Pancreas (tissue), 10 donors: Measurements from ENCODE around the gene AADAT. TPM values are rescaled to one million over a fixed set of nuclear protein-coding genes. Genes with fewer than 3 reads are reported as not detected.

Experiments
- ATAC-seq, 4 donors: fragments of 200-7000 bp; cut with Tn5 transposase; one replicate each; pipeline versions ENCODE4 v1.8.0 to v1.9.1; 2020; ENCODE audit warnings: mild to moderate bottlenecking in 4 of 4, moderate library complexity in 4 of 4
- DNase-seq, 6 donors: peaks; one replicate each; pipeline ENCODE4 v3.0.0-alpha.2; 2020
- FAIRE-seq: peaks from 2 replicates; lab custom pipeline; 2012; peaks lifted over from hg19 to GRCh38; lab: Jason Lieb, UNC
- H3K27ac ChIP-seq, 4 donors: fragments of 200-600 bp; sonication (generic); 1 replicate in 3 of 4; 2 replicates in 1 of 4; pipeline versions ENCODE4 v1.5.0 to v1.8.0; 2020
- H3K27me3 ChIP-seq, 4 donors: fragments of 200-600 bp; one replicate each; pipeline ENCODE4 v1.8.0; 2021
- H3K36me3 ChIP-seq, 3 donors: fragments of 200-600 bp; sonication (generic) in 1 of 3; one replicate each; pipeline versions ENCODE4 v1.5.0 to v1.8.0; 2020 to 2021
- H3K4me1 ChIP-seq, 3 donors: fragments of 200-600 bp; one replicate each; pipeline ENCODE4 v1.8.0; 2021
- H3K4me3 ChIP-seq, 4 donors: fragments of 200-600 bp; sonication (generic) in 2 of 4; one replicate each; pipeline versions ENCODE4 v1.5.0 to v1.8.0; 2020 to 2021
- H3K9me3 ChIP-seq, 4 donors: fragments of 200-600 bp; one replicate each; pipeline ENCODE4 v1.8.0; 2021
- WGBS, 2 donors: extraction: QIAGEN DNeasy Blood & Tissue Kit; methylation state at CpG; one replicate each; pipeline ENCODE4 v1.1.7; 2013; 5-methylcytosine and 5-hydroxymethylcytosine counted together
- intact Hi-C, 3 donors: fragments of 100-400 bp; cut with DNase I; formaldehyde crosslinking; loops; one replicate each; pipeline versions ENCODE4 v1.11.1 to v1.14.2; 2022
- polyA plus RNA-seq, 2 donors: library from polyadenylated mRNA; stranded (reverse); fragments of 200-250 nt; gene quantifications; one replicate each; pipeline ENCODE4 v1.2.3, GENCODE V29; 2013
- total RNA-seq, 6 donors: library from RNA; stranded (reverse); fragmentation: NEBNext Ultra II Directional in 4 of 6; extraction: Animal tissue kit (Norgen Biotek cat#: 25700) in 4 of 6; gene quantifications; one replicate each; pipeline versions ENCODE4 v1.2.1 to v1.2.4, GENCODE V29; 2021 to 2023
- TF ChIP-seq, protein P1 (sequence below), 4 donors: fragments of 200-600 bp; sonication (generic) in 3 of 4; IDR thresholded peaks; one replicate each; pipeline versions ENCODE4 v1.5.0 to v1.8.0; 2021; ENCODE audit warnings: antibody characterized with exemption in 4 of 4
- donor health status: healthy with polysubstance abuse.
- donor health status: DM: no; HTN: no; CAD: no; lungs with moderate emphysema.
- donor health status: DM: no; HTN: no; CAD: no.
- donor health status: control.
- donor health status: control.
- donor health status: Bipolar disorder and iron deficiency.
- donor health status: DM: yes; HTN: yes; CAD: no.
- donor health status: DM: no; HTN: no; CAD: no.
- donor health status: DM: no; HTN: no; CAD: no.
- donor health status: DM: yes; HTN: yes; CAD: no.

The AADAT gene
- total and polyA plus RNA-seq, 8 donors, result 1.8 to 6.8 (median 3.1) TPM

DNA sequence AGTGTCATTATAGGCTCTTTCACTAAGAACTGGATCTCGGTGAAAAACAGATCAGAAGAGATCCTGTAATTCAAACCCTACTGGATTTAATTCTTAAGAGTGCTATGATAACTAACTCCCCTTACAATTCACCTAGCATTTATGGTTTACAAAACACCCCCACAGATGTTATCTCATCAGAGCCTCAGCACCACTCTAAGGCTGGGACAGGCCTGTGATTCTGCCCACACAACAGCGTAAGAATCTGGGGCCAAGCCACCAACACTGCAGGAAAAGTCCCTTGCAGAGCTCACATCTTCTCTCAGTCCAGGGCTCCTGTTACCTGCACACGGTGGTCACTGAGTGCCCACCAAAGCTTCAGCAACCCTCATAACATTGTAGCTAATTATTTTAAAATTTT lies 72.5 kb downstream of the AADAT start:
- 74 to 81% methylated on average over 3 of the region's 3 CpGs for WGBS, 2 donors
- intact Hi-C loops, result no loop called here
- FAIRE-seq (no peak), DNase-seq (no peak), ATAC-seq (no peak)
- Histone ChIP-seq H3K27me3 (no peaks in the 10 kb centered on the region), H3K36me3 (no peaks in the 10 kb centered on the region), H3K27ac (no peak overlapping the region), H3K9me3 (no peaks in the 10 kb centered on the region), H3K4me1 (no peaks in the 10 kb centered on the region), H3K4me3 (no peak overlapping the region)
- TF ChIP-seq, protein P1, sequence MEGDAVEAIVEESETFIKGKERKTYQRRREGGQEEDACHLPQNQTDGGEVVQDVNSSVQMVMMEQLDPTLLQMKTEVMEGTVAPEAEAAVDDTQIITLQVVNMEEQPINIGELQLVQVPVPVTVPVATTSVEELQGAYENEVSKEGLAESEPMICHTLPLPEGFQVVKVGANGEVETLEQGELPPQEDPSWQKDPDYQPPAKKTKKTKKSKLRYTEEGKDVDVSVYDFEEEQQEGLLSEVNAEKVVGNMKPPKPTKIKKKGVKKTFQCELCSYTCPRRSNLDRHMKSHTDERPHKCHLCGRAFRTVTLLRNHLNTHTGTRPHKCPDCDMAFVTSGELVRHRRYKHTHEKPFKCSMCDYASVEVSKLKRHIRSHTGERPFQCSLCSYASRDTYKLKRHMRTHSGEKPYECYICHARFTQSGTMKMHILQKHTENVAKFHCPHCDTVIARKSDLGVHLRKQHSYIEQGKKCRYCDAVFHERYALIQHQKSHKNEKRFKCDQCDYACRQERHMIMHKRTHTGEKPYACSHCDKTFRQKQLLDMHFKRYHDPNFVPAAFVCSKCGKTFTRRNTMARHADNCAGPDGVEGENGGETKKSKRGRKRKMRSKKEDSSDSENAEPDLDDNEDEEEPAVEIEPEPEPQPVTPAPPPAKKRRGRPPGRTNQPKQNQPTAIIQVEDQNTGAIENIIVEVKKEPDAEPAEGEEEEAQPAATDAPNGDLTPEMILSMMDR (IDR thresholded peaks at IDR 0.05), result no peak

DNA sequence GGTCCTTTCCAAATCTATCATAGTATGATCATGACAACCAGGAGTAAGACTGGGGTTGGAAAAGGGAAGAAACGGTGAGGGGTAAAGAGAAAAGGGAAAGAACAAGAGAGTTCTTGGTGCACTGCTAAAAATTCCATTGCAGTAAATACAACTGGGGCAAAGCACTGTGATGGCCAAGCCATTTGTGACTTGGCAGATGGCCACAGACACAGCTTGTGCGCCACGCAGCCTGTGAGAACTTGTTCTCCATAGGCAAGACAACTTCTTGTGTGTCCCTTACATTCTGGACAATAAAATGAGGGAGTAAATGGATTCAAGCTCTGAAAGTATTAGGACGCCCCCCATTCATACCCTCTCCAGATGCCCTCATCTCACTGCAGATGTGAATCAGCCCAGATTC lies 74.5 kb downstream of the AADAT start:
- TF ChIP-seq, protein P1 (IDR thresholded peaks at IDR 0.05), result no peak
- no peaks in the 10 kb centered on the region for H3K36me3 ChIP-seq
- FAIRE-seq, result no peak
- intact Hi-C loops, result no loop called here
- ATAC-seq, result no peak
- H3K4me3 ChIP-seq, result no peak overlapping the region
- no peaks in the 10 kb centered on the region for H3K4me1 ChIP-seq
- no peaks in the 10 kb centered on the region for H3K9me3 ChIP-seq
- 91 to 93% methylated on average over 4 of the region's 4 CpGs for WGBS, 2 donors
- no peak overlapping the region for H3K27ac ChIP-seq
- DNase-seq, result no peak
- H3K27me3 ChIP-seq, result no peaks in the 10 kb centered on the region

DNA sequence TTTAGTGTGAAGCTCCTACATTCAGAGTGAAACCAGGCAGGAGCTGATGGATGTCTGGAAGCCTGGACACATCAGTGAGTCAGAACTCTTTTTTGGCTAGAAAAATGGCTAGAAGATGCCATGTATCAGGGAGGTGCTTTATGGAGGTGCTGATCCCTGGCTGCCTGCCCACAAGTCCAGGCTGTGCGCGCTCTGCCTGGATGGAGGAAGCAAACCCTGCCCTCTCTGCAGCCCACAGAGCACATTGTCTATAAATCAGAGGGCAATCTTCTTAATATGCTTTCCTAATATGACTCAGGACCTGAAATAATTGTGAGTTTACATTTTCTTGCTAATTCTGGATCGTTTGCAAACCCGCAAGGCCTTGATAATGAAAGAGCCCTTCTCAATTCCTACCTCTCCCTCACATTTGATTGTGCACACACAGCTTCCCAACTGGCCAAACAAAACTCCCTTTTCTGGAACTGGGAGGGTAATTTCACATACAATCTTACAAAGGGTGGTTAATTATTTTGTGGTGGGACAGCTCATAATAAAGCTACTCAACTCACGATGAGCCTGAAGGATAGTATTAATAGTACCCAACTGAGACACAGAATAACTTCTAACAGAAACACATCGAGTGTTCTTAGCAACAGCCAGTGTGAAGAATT lies 75.3 kb downstream of the AADAT start:
- ATAC-seq (no peak), FAIRE-seq (no peak)

DNA sequence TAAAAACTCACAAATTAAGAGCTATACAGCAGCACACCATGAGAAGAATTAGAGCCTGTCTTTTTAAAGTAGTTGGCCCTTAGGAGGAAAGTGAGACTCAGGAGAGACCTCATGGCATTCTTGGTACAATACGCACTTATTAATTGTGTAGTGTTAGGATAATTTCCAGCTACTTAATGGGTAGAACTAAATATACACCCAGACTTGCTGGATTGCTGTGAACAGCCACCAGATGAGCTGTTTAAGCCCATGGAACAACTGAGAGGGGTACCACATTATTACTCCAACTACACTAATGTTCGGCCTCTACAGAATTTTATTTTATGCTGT lies 77.2 kb downstream of the AADAT start:
- no peak for FAIRE-seq
- H3K4me1 ChIP-seq, result no peaks in the 10 kb centered on the region
- no peak overlapping the region for H3K27ac ChIP-seq
- intact Hi-C loops, result no loop called here
- no peaks in the 10 kb centered on the region for H3K27me3 ChIP-seq
- ATAC-seq, result no peak
- DNase-seq, result no peak
- 96% methylated on average over 2 of the region's 2 CpGs for WGBS, 2 donors
- no peaks in the 10 kb centered on the region for H3K9me3 ChIP-seq
- H3K4me3 ChIP-seq, result no peak overlapping the region
- H3K36me3 ChIP-seq, result no peaks in the 10 kb centered on the region
- TF ChIP-seq, protein P1 (IDR thresholded peaks at IDR 0.05), result no peak

More for the DNA sequence above, 75.3 kb downstream of the AADAT start:
- H3K27me3 ChIP-seq, result no peaks in the 10 kb centered on the region
- 79 to 81% methylated on average over 6 of the region's 6 CpGs for WGBS, 2 donors
- H3K27ac ChIP-seq, result no peak overlapping the region
- no peak overlapping the region for H3K4me3 ChIP-seq
- H3K36me3 ChIP-seq, result no peaks in the 10 kb centered on the region
- intact Hi-C loops, result no loop called here
- H3K4me1 ChIP-seq, result no peaks in the 10 kb centered on the region
- no peak for DNase-seq
- H3K9me3 ChIP-seq, result no peaks in the 10 kb centered on the region
- TF ChIP-seq, protein P1 (IDR thresholded peaks at IDR 0.05), result no peak

DNA sequence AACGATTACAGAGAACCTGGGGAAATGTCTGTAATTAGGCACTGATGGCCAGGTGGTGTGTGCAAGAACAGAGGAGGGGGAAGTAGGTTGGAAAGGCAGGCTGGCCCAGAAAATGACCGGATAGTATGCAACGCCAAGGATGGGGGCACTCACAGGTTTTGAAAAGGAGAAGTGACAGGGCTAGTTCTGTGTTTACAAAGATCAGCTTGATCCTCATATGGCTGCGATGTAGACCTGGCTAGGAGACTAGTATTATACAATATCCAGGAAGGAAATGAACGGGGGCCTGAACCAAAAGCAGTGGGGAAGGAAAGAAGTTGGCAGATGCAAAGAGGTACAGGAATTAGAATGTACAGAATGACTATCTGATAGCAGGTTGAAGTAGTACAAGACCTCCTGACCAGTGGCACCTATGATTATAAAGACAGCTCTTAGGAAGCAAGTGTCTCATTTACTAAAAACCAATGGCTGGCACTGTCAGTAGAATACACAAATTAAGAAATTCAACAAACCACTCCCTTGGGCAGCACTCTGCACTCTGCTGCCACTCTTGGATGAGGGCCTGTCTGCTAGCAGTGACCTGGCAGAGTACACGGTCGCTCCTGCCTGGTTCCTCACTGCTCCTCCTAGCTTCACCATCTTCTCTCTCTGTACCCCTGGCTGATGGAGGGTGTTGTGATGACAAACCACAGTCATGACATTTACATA lies 77.7 kb downstream of the AADAT start:
- DNase-seq (no peak), ATAC-seq (no peak), FAIRE-seq (no peak)
- Histone ChIP-seq H3K4me3 (no peak overlapping the region), H3K36me3 (no peaks in the 10 kb centered on the region), H3K4me1 (no peaks in the 10 kb centered on the region), H3K27ac (no peak overlapping the region), H3K9me3 (no peaks in the 10 kb centered on the region), H3K27me3 (no peaks in the 10 kb centered on the region)
- intact Hi-C loops, result no loop called here
- TF ChIP-seq, protein P1 (IDR thresholded peaks at IDR 0.05), result no peak
- WGBS, 2 donors, result 77 to 80% methylated on average over 7 of the region's 7 CpGs
